Measurements from ENCODE around the gene HSPA2. TPM values are rescaled to one million over a fixed set of nuclear protein-coding genes. Genes with fewer than 3 reads are reported as not detected.

HSPA2 gene
- total and polyA plus RNA-seq, 2 of the 13 experiments (the other 11 are each of a cell fraction or from before 2014, with no cell fraction given): 0.15 to 0.27 TPM

DNA sequence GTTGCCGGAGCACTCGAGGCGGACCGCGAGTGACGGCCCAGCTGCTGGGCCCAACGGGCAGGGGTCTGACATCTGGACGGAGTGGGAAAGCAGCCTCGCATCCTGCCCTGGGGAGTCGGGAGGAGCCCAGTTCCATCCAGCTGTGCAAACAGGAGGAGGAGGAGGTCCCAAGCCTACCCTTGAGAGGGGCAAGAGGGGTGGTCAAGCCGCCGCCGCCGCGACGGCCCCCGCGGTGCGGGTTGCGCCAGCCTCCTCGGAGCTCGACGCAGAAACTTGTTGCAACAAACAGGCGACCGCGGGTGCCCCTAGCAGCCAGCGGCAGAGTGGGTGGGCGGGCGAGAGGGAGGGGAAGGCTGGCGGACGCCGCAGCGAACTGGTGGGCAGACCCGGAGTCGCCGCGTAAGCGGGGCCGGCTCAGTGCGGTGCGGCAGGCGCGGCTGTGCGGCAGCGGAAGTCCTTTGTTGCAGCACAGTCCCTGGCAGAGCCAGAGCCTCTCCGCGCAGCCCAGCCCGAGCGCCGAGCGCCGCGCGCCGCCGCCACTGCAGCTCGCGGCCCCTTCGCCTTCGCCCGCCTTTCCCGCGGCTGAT lies 36.1 kb upstream of the HSPA2 start, which contains the start of gene ZBTB1 (continued):
- TF ChIP-seq NONO (IDR thresholded peaks at IDR 0.05): no peak
- TF ChIP-seq NONO (CRISPR knock-in tag; conservative IDR thresholded peaks at IDR 0.05): peak; percentile 67; the same call in 1 of the 2 replicates
- TF ChIP-seq ZNF607 (CRISPR knock-in tag; IDR thresholded peaks at IDR 0.05; ENCODE audit: borderline replicate concordance): 0 out of 2 replicates have a peak, but pooled peaks have one; percentile 17
- TF ChIP-seq ZNF589 (CRISPR knock-in tag; conservative IDR thresholded peaks at IDR 0.05): peak; percentile 36; the same call in 1 of the 2 replicates
- peak; percentile 37 for TF ChIP-seq U2AF1 (optimal IDR thresholded peaks at IDR 0.05; ENCODE audit: low read depth, low read length)
- peak; percentile 28; the same call in 1 of the 2 replicates for TF ChIP-seq ZNF441 (CRISPR knock-in tag; IDR thresholded peaks at IDR 0.05; ENCODE audit: borderline replicate concordance)
- TF ChIP-seq, protein P1, sequence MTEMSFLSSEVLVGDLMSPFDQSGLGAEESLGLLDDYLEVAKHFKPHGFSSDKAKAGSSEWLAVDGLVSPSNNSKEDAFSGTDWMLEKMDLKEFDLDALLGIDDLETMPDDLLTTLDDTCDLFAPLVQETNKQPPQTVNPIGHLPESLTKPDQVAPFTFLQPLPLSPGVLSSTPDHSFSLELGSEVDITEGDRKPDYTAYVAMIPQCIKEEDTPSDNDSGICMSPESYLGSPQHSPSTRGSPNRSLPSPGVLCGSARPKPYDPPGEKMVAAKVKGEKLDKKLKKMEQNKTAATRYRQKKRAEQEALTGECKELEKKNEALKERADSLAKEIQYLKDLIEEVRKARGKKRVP (CRISPR knock-in tag; IDR thresholded peaks at IDR 0.05): peak in 1 of 2 experiments; percentile 56; a peak in 1 of 4 replicates
- TF ChIP-seq ZNF446 (CRISPR knock-in tag; IDR thresholded peaks at IDR 0.05): peak; percentile 65; the same call in 1 of the 2 replicates
- peak; percentile 58; the same call in 1 of the 2 replicates for TF ChIP-seq SIN3A (IDR thresholded peaks at IDR 0.05; ENCODE audit: borderline replicate concordance, low read depth, low read length)
- TF ChIP-seq HINFP (CRISPR knock-in tag; IDR thresholded peaks at IDR 0.05; ENCODE audit: low read depth): peak; percentile 86
- TF ChIP-seq, protein P2, sequence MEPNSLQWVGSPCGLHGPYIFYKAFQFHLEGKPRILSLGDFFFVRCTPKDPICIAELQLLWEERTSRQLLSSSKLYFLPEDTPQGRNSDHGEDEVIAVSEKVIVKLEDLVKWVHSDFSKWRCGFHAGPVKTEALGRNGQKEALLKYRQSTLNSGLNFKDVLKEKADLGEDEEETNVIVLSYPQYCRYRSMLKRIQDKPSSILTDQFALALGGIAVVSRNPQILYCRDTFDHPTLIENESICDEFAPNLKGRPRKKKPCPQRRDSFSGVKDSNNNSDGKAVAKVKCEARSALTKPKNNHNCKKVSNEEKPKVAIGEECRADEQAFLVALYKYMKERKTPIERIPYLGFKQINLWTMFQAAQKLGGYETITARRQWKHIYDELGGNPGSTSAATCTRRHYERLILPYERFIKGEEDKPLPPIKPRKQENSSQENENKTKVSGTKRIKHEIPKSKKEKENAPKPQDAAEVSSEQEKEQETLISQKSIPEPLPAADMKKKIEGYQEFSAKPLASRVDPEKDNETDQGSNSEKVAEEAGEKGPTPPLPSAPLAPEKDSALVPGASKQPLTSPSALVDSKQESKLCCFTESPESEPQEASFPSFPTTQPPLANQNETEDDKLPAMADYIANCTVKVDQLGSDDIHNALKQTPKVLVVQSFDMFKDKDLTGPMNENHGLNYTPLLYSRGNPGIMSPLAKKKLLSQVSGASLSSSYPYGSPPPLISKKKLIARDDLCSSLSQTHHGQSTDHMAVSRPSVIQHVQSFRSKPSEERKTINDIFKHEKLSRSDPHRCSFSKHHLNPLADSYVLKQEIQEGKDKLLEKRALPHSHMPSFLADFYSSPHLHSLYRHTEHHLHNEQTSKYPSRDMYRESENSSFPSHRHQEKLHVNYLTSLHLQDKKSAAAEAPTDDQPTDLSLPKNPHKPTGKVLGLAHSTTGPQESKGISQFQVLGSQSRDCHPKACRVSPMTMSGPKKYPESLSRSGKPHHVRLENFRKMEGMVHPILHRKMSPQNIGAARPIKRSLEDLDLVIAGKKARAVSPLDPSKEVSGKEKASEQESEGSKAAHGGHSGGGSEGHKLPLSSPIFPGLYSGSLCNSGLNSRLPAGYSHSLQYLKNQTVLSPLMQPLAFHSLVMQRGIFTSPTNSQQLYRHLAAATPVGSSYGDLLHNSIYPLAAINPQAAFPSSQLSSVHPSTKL (CRISPR knock-in tag; IDR thresholded peaks at IDR 0.05): peak; percentile 46; the same call in 1 of the 2 replicates
- TF ChIP-seq AGO2 (optimal IDR thresholded peaks at IDR 0.05; ENCODE audit: low read depth, low read length): peak; percentile 38
- TF ChIP-seq ZNF652 (CRISPR knock-in tag; IDR thresholded peaks at IDR 0.05; ENCODE audit: borderline replicate concordance, low read depth): no peak
- no peak for TF ChIP-seq ZNF292 (CRISPR knock-in tag; IDR thresholded peaks at IDR 0.05; ENCODE audit: borderline replicate concordance, low read depth)
- peak; percentile 48; the same call in 1 of the 2 replicates for TF ChIP-seq KDM3A (CRISPR knock-in tag; IDR thresholded peaks at IDR 0.05; ENCODE audit: low read depth)
- 0 out of 2 replicates have a peak, but pooled peaks have one; percentile 7 for TF ChIP-seq ZNF615 (CRISPR knock-in tag; IDR thresholded peaks at IDR 0.05; ENCODE audit: borderline replicate concordance)
- TF ChIP-seq BRD4 (CRISPR knock-in tag; IDR thresholded peaks at IDR 0.05): peak; percentile 51; the same call in 1 of the 2 replicates
- peak; percentile 47; the same call in 1 of the 2 replicates for TF ChIP-seq CEBPB (IDR thresholded peaks at IDR 0.05; ENCODE audit: borderline replicate concordance, low read depth, low read length)
- TF ChIP-seq SMAD1 (CRISPR knock-in tag; IDR thresholded peaks at IDR 0.05; ENCODE audit: borderline replicate concordance, low read depth): no peak
- peak; percentile 64 for TF ChIP-seq KDM2A (CRISPR knock-in tag; IDR thresholded peaks at IDR 0.05; ENCODE audit: borderline replicate concordance, low read depth)
